ENCODE measurements around the gene TTC7B.

Gene TTC7B

DNA sequence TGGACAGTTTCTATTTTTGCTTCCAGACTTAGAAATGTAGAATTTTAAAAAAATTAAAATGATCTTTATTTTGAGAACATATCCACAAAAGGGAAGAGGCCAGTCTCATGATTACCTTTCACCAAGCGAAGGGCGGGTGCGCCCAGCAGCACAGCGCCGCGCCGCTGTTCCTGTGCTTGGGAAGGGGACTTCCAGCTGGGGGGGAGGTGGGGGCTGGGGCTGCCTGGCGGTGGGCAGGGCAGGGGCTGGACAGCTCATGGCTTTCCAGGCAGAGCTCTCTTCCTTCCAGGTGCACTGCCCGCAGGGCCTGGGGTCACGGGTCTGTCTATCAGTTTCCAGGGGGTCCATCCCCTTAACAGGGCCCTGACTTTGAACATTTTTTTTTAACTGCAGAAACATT lies 199.9 kb downstream of the TTC7B start:
- DNase-seq (ENCODE audit: low read depth), result no peak
- no peak for TF ChIP-seq CTCF (IDR thresholded peaks at IDR 0.05; ENCODE audit: low read depth, low read length, missing control alignments)
- no peak overlapping the region for H3K4me3 ChIP-seq (ENCODE audit: low read depth, low read length)

DNA sequence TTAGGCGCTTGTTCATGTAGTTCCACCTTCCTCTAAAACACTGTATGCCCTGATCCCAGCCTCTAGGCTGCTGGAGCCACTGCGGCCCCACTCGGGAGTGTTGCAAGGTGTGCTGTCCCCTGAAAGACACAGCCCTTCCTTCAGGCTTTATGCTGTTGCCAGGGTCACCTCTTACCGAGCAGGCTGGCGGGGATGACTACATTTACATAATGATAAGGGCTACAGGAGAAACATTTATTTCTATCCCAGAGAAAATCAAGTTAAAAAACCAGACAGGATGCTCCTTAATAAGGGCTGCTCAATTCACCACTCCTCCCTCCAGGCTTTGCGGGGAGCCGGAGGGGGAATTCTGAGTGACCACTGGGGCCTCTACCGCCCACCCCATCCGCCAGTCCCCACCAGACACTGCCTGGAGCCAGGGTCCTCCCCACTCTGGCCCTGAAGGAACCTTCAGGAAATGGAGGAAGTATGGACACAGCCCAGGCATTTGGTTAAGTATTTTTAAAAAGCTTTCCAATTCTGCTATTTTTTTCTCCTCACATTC lies 200.6 kb downstream of the TTC7B start:
- H3K4me3 ChIP-seq (ENCODE audit: low read depth, low read length), result no peak overlapping the region
- no peak for DNase-seq (ENCODE audit: low read depth)
- TF ChIP-seq CTCF (IDR thresholded peaks at IDR 0.05; ENCODE audit: low read depth, low read length, missing control alignments), result no peak

GRCh38 chr14:90614696-90615516 lies 201.3 kb downstream of the TTC7B start:
- no peak overlapping the region for H3K4me3 ChIP-seq (ENCODE audit: low read depth, low read length)
- no peak for DNase-seq (ENCODE audit: low read depth)
- no peak for TF ChIP-seq CTCF (IDR thresholded peaks at IDR 0.05; ENCODE audit: low read depth, low read length, missing control alignments)

DNA sequence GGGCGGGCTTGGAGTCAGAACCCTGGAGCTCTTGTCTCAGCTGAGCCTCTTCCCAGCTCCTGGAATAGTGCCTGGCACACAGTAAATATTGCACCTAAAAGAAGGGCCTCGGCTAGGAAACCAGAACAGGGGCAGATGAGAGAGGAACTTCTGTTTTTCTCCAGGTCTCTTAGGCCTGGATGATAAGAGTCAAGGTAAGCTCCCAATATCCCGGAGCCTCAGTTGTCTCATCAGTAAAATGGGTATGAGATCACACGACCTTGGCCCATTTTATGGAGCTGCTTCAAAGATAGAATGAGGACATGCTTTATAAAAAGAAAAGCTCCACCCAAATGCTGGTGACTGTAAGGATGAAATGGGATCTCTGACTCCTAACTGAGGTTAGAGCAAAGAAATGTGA lies 202.2 kb downstream of the TTC7B start:
- no peak for DNase-seq (ENCODE audit: low read depth)
- no peak overlapping the region for H3K4me3 ChIP-seq (ENCODE audit: low read depth, low read length)
- TF ChIP-seq CTCF (IDR thresholded peaks at IDR 0.05; ENCODE audit: low read depth, low read length, missing control alignments), result no peak

DNA sequence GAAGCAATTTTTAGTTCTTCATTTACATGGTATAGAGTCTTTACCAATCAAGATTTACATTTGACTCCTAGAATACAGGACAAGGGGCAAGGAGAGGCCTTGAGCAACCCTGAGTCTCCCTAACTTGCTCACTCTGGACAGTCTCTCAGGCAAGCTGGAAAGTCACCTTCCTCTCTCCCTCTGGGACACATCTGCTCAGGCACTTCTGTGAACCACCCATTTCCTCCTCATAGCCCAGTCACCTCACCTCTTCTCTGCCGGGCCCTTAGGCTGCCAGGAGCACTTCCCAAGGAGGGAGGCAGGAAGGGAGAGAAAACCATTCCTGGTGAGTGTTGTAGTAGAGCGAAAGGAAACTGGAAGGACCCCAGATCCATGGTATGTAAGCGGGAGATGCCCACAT lies 202.8 kb downstream of the TTC7B start:
- no peak for DNase-seq (ENCODE audit: low read depth)
- no peak overlapping the region for H3K4me3 ChIP-seq (ENCODE audit: low read depth, low read length)
- TF ChIP-seq CTCF (IDR thresholded peaks at IDR 0.05; ENCODE audit: low read depth, low read length, missing control alignments), result no peak

GRCh38 chr14:90612801-90613200 lies 203.4 kb downstream of the TTC7B start:
- no peak overlapping the region for H3K4me3 ChIP-seq (ENCODE audit: low read depth, low read length)
- DNase-seq (ENCODE audit: low read depth), result no peak
- no peak for TF ChIP-seq CTCF (IDR thresholded peaks at IDR 0.05; ENCODE audit: low read depth, low read length, missing control alignments)

- TF ChIP-seq CTCF (IDR thresholded peaks at IDR 0.05; ENCODE audit: low read depth, low read length, missing control alignments), result no peak
- H3K4me3 ChIP-seq (ENCODE audit: low read depth, low read length), result no peak overlapping the region
- no peak for DNase-seq (ENCODE audit: low read depth)
Observed at GRCh38 chr14:90611936-90612335, 204.3 kb downstream of the TTC7B start.

Measured in GM12864 (cell line).